Measurements from ENCODE around the gene FOXA1. TPM values are rescaled to one million over a fixed set of nuclear protein-coding genes. Genes with fewer than 3 reads are reported as not detected.

Gene FOXA1
- total and polyA plus RNA-seq, 7 experiments from 2014 or later, result not detected

DNA sequence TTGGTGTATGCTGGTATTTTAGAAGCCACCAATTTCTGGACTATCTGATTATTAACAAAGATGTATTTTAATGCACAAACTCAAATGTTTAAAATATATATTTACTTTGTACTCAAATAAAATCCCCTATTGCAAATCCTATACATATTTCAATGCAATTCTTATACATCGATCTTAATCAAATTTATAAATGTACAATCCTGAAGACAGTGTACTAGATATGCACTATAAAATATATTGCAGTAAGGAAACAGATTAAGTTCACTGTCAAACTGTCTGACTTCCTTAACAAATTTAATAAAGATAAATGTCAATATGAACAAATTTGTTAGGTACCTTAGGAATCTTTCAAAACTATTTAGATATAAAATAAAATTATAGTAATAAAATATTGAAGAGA lies 43.9 kb downstream of the FOXA1 start:
- CTCF ChIA-PET, result no interaction called here
- Histone ChIP-seq H3K27ac (ENCODE audit: low read depth, low read length) (no peak overlapping the region), H3K36me3 (ENCODE audit: control insufficient read depth in 2 of 3, insufficient read depth in 3 of 3, low read length in 3 of 3) (no peaks in the 10 kb centered on the region), H3K9me3 (ENCODE audit: control insufficient read depth in 2 of 3, low read length in 3 of 3) (no peaks in the 10 kb centered on the region), H3K27me3 (ENCODE audit: control insufficient read depth in 2 of 2, insufficient read depth in 2 of 2, low read length in 2 of 2) (no peaks in the 10 kb centered on the region), H3K4me3 (ENCODE audit: low read length) (no peak overlapping the region), H3K4me1 (ENCODE audit: control insufficient read depth in 2 of 2, insufficient read depth in 2 of 2, low read length in 2 of 2) (no peaks in the 10 kb centered on the region)
- Mint-ChIP-seq H3K27me3 (no peaks in the 10 kb centered on the region), H3K36me3 (peaks cover 0 to 3% (median 0%) of the 10 kb centered on the region in 5 donors), H3K9me3 (peaks cover 2 to 21% (median 7%) of the 10 kb centered on the region in 11 donors), H3K4me3 (no peak overlapping the region), H3K4me1 (no peaks in the 10 kb centered on the region), H3K27ac (no peak overlapping the region)
- intact Hi-C loops (cut with micrococcal nuclease), result no loop called here
- no peak for ATAC-seq
- DNase-seq, result no peak
- POLR2A ChIA-PET, result no interaction called here

- Mint-ChIP-seq H3K27ac (no peak overlapping the region), H3K27me3 (no peaks in the 10 kb centered on the region), H3K36me3 (peaks cover 0 to 3% (median 0%) of the 10 kb centered on the region in 5 donors), H3K4me1 (no peaks in the 10 kb centered on the region), H3K4me3 (no peak overlapping the region), H3K9me3 (peaks cover 2 to 21% (median 7%) of the 10 kb centered on the region in 11 donors)
- H3K4me1 ChIP-seq (ENCODE audit: control insufficient read depth in 2 of 2, insufficient read depth in 2 of 2, low read length in 2 of 2), result no peaks in the 10 kb centered on the region
- ChIA-PET CTCF (no interaction called here), POLR2A (no interaction called here)
- no peak overlapping the region for H3K4me3 ChIP-seq (ENCODE audit: low read length)
- H3K27me3 ChIP-seq (ENCODE audit: control insufficient read depth in 2 of 2, insufficient read depth in 2 of 2, low read length in 2 of 2), result no peaks in the 10 kb centered on the region
- intact Hi-C loops (cut with micrococcal nuclease), result no loop called here
- ATAC-seq, result no peak
- H3K9me3 ChIP-seq (ENCODE audit: control insufficient read depth in 2 of 3, low read length in 3 of 3), result no peaks in the 10 kb centered on the region
- no peak overlapping the region for H3K27ac ChIP-seq (ENCODE audit: low read depth, low read length)
- no peaks in the 10 kb centered on the region for H3K36me3 ChIP-seq (ENCODE audit: control insufficient read depth in 2 of 3, insufficient read depth in 3 of 3, low read length in 3 of 3)
- DNase-seq, result no peak
Observed at GRCh38 chr14:37550511-37550910, 44.5 kb downstream of the FOXA1 start.

GRCh38 chr14:37546621-37547447 lies 48.2 kb downstream of the FOXA1 start:
- Histone ChIP-seq H3K4me1 (ENCODE audit: control insufficient read depth in 2 of 2, insufficient read depth in 2 of 2, low read length in 2 of 2) (no peaks in the 10 kb centered on the region), H3K36me3 (ENCODE audit: control insufficient read depth in 2 of 3, insufficient read depth in 3 of 3, low read length in 3 of 3) (no peaks in the 10 kb centered on the region), H3K27ac (ENCODE audit: low read depth, low read length) (no peak overlapping the region), H3K27me3 (ENCODE audit: control insufficient read depth in 2 of 2, insufficient read depth in 2 of 2, low read length in 2 of 2) (no peaks in the 10 kb centered on the region), H3K9me3 (ENCODE audit: control insufficient read depth in 2 of 3, low read length in 3 of 3) (no peaks in the 10 kb centered on the region), H3K4me3 (ENCODE audit: low read length) (no peak overlapping the region)
- no peaks in the 10 kb centered on the region for H3K27me3 Mint-ChIP-seq
- ChIA-PET POLR2A (no interaction called here), CTCF (no interaction called here)
- H3K4me3 Mint-ChIP-seq, result no peak overlapping the region
- no peaks in the 10 kb centered on the region for H3K9me3 Mint-ChIP-seq
- no peaks in the 10 kb centered on the region for H3K36me3 Mint-ChIP-seq
- H3K27ac Mint-ChIP-seq, result no peak overlapping the region
- ATAC-seq (no peak), DNase-seq (no peak)
- no peaks in the 10 kb centered on the region for H3K4me1 Mint-ChIP-seq
- intact Hi-C loops (cut with micrococcal nuclease), result no loop called here

DNA sequence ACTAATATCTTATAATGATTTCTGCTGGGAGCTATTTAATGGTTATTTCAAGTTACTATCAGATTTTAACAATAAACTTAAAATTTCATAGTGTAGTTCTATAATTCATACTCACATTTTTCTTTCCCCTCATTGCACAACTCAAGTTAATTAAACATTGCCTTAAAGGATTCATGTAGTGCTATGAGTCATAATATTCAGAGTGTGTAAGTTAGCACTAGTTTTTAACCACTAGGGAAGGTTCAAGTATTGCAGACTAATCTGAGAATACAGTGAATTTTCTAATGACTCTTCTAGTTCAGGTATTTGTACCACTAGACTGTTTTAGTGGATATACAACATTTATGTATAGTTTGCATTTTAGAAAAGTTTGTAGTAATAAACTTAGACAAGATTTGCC lies 49.9 kb downstream of the FOXA1 start:
- POLR2A ChIA-PET, result no interaction called here

DNA sequence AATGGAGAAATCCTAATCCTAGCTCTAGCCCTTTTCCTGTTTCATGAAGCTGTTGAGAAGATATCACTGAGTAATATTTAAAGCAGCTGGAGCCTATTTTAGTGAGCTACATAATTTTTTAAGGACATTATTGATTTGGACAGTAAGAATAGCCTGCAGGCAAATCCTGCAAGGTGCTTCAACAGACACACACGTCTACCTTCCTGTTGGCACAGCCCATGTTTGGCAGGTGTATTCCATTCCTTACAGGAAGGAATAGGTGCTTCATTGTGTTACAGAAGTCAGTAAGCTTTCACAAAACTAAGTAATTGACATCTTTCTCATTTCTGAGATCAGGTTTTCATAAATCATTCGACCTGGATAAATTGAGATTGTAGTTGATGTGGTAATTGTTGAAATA lies 50.6 kb downstream of the FOXA1 start:
- intact Hi-C loops (cut with micrococcal nuclease), result no loop called here
- no peak overlapping the region for H3K27ac Mint-ChIP-seq
- CTCF ChIA-PET, result no interaction called here
- Histone ChIP-seq H3K27me3 (ENCODE audit: control insufficient read depth in 2 of 2, insufficient read depth in 2 of 2, low read length in 2 of 2) (no peaks in the 10 kb centered on the region), H3K4me1 (ENCODE audit: control insufficient read depth in 2 of 2, insufficient read depth in 2 of 2, low read length in 2 of 2) (no peaks in the 10 kb centered on the region), H3K4me3 (ENCODE audit: low read length) (no peak overlapping the region), H3K27ac (ENCODE audit: low read depth, low read length) (no peak overlapping the region), H3K9me3 (ENCODE audit: control insufficient read depth in 2 of 3, low read length in 3 of 3) (no peaks in the 10 kb centered on the region), H3K36me3 (ENCODE audit: control insufficient read depth in 2 of 3, insufficient read depth in 3 of 3, low read length in 3 of 3) (no peaks in the 10 kb centered on the region)
- peaks cover 0 to 1% (median 0%) of the 10 kb centered on the region in 11 donors for H3K9me3 Mint-ChIP-seq
- H3K4me1 Mint-ChIP-seq, result no peaks in the 10 kb centered on the region
- H3K27me3 Mint-ChIP-seq, result no peaks in the 10 kb centered on the region
- DNase-seq (no peak), ATAC-seq (no peak)
- H3K4me3 Mint-ChIP-seq, result no peak overlapping the region
- no peaks in the 10 kb centered on the region for H3K36me3 Mint-ChIP-seq
- POLR2A ChIA-PET, result no interaction called here

More for the DNA sequence above, 49.9 kb downstream of the FOXA1 start:
- H3K4me1 Mint-ChIP-seq, result no peaks in the 10 kb centered on the region
- no peaks in the 10 kb centered on the region for H3K9me3 ChIP-seq (ENCODE audit: control insufficient read depth in 2 of 3, low read length in 3 of 3)
- H3K36me3 Mint-ChIP-seq, result no peaks in the 10 kb centered on the region
- no peaks in the 10 kb centered on the region for H3K27me3 ChIP-seq (ENCODE audit: control insufficient read depth in 2 of 2, insufficient read depth in 2 of 2, low read length in 2 of 2)
- intact Hi-C loops (cut with micrococcal nuclease), result no loop called here
- no peaks in the 10 kb centered on the region for H3K36me3 ChIP-seq (ENCODE audit: control insufficient read depth in 2 of 3, insufficient read depth in 3 of 3, low read length in 3 of 3)
- no peaks in the 10 kb centered on the region for H3K27me3 Mint-ChIP-seq
- H3K27ac ChIP-seq (ENCODE audit: low read depth, low read length), result no peak overlapping the region
- no peak overlapping the region for H3K4me3 ChIP-seq (ENCODE audit: low read length)
- H3K9me3 Mint-ChIP-seq, result no peaks in the 10 kb centered on the region
- CTCF ChIA-PET, result no interaction called here
- H3K4me1 ChIP-seq (ENCODE audit: control insufficient read depth in 2 of 2, insufficient read depth in 2 of 2, low read length in 2 of 2), result no peaks in the 10 kb centered on the region
- no peak for DNase-seq
- no peak for ATAC-seq
- no peak overlapping the region for H3K27ac Mint-ChIP-seq
- H3K4me3 Mint-ChIP-seq, result no peak overlapping the region

DNA sequence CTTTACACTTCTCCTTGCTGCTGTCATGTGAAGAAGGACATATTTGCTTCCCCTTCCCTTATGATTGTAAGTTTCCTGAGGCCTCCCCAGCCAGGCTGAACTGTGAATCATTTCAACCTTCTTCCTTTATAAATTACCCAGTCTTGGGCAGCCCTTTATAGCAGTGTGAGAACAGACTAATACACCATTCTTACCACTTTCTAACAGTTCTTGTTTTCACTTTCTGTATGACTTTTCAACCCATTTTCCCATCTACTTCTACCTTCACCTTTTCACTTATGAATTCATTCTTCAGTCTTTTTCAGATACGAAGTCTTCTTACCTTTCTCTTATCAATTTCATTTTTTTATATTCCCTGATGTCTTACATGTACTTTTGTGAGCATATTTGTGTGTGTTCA lies 55.1 kb downstream of the FOXA1 start:
- Histone ChIP-seq H3K4me1 (ENCODE audit: control insufficient read depth in 2 of 2, insufficient read depth in 2 of 2, low read length in 2 of 2) (no peaks in the 10 kb centered on the region), H3K36me3 (ENCODE audit: control insufficient read depth in 2 of 3, insufficient read depth in 3 of 3, low read length in 3 of 3) (no peaks in the 10 kb centered on the region), H3K27ac (ENCODE audit: low read depth, low read length) (no peak overlapping the region), H3K4me3 (ENCODE audit: low read length) (no peak overlapping the region), H3K27me3 (ENCODE audit: control insufficient read depth in 2 of 2, insufficient read depth in 2 of 2, low read length in 2 of 2) (no peaks in the 10 kb centered on the region), H3K9me3 (ENCODE audit: control insufficient read depth in 2 of 3, low read length in 3 of 3) (no peaks in the 10 kb centered on the region)
- Mint-ChIP-seq H3K4me3 (no peak overlapping the region), H3K4me1 (no peaks in the 10 kb centered on the region), H3K27me3 (no peaks in the 10 kb centered on the region), H3K27ac (no peak overlapping the region), H3K9me3 (peaks cover 0 to 5% (median 0%) of the 10 kb centered on the region in 11 donors), H3K36me3 (no peaks in the 10 kb centered on the region)
- ChIA-PET POLR2A (no interaction called here), CTCF (no interaction called here)
- intact Hi-C loops (cut with micrococcal nuclease), result no loop called here
- DNase-seq (no peak), ATAC-seq (no peak)
